ENCODE results near the gene TRAPPC11. TPM values are rescaled to one million over a fixed set of nuclear protein-coding genes. Genes with fewer than 3 reads are reported as not detected.

Gene TRAPPC11
- total RNA-seq, 1 experiment from 2014 or later, result 21.1 TPM

GRCh38 chr4:183758061-183758757 is 99.1 kb downstream of the TRAPPC11 start:
- intact Hi-C loops (cut with micrococcal nuclease; ENCODE audit: unreplicated experiment), result no loop called here
- peak; percentile 53 for TF ChIP-seq CTCF (IDR thresholded peaks at IDR 0.05)
- TF ChIP-seq REST (IDR thresholded peaks at IDR 0.05; ENCODE audit: insufficient read depth in 1 of 2, low read depth in 2 of 2, low read length in 1 of 2), result no peak
- TF ChIP-seq POLR2AphosphoS5 (IDR thresholded peaks at IDR 0.05; ENCODE audit: low read depth, low read length), result no peak
- no peak for TF ChIP-seq SIN3A (IDR thresholded peaks at IDR 0.05; ENCODE audit: borderline replicate concordance, insufficient read depth, low read depth, low read length)
- ChIA-PET POLR2A (no interaction called here), CTCF (interaction anchor here (0.7 kb wide), 1 partner anchor 8 kb away, joined by 3 read pairs; no protein-coding TSS in a partner anchor)
- BruUV-seq (replicated peaks), result no TSS peak
- DNase-seq (ENCODE audit: low read depth, low spot score) (no peak), ATAC-seq (no peak)
- Histone ChIP-seq H3K4me1 (ENCODE audit: control insufficient read depth, insufficient read depth, low read length) (no peaks in the 10 kb centered on the region; the same call in 1 of the 2 replicates), H3K9me3 (ENCODE audit: control insufficient read depth, insufficient read depth, low read depth, low read length) (no peaks in the 10 kb centered on the region), H3K36me3 (ENCODE audit: control insufficient read depth, insufficient read depth, low read length) (no peaks in the 10 kb centered on the region), H3K27me3 (ENCODE audit: control insufficient read depth, insufficient read depth, low read length) (no peaks in the 10 kb centered on the region), H3K4me3 (ENCODE audit: low read depth in 2 of 2, low read length in 2 of 2) (no peak overlapping the region), H3K27ac (ENCODE audit: low read length) (no peak overlapping the region)
- in situ Hi-C loops (cut with HindIII; ENCODE audit: low pct_unique_long_range_greater_than_20kb, low sequenced_read_pairs), result no loop called here

GRCh38 chr4:183758758-183759447 is 99.8 kb downstream of the TRAPPC11 start:
- CTCF ChIA-PET, result no interaction called here
- ATAC-seq (no peak), DNase-seq (ENCODE audit: low read depth, low spot score) (no peak)

More at GRCh38 chr4:183758758-183759447, 99.8 kb downstream of the TRAPPC11 start:
- Histone ChIP-seq H3K27me3 (ENCODE audit: control insufficient read depth, insufficient read depth, low read length) (no peaks in the 10 kb centered on the region), H3K27ac (ENCODE audit: low read length) (no peak overlapping the region), H3K36me3 (ENCODE audit: control insufficient read depth, insufficient read depth, low read length) (no peaks in the 10 kb centered on the region), H3K4me1 (ENCODE audit: control insufficient read depth, insufficient read depth, low read length) (no peaks in the 10 kb centered on the region; the same call in 1 of the 2 replicates), H3K4me3 (ENCODE audit: low read depth in 2 of 2, low read length in 2 of 2) (no peak overlapping the region), H3K9me3 (ENCODE audit: control insufficient read depth, insufficient read depth, low read depth, low read length) (no peaks in the 10 kb centered on the region)
- no TSS peak for BruUV-seq (replicated peaks)
- POLR2A ChIA-PET, result no interaction called here
- TF ChIP-seq REST (IDR thresholded peaks at IDR 0.05; ENCODE audit: insufficient read depth in 1 of 2, low read depth in 2 of 2, low read length in 1 of 2), result no peak
- TF ChIP-seq TCF7L2 (IDR thresholded peaks at IDR 0.05; ENCODE audit: low read depth, low read length), result no peak
- no peak for TF ChIP-seq CTCF (IDR thresholded peaks at IDR 0.05)
- TF ChIP-seq POLR2AphosphoS5 (IDR thresholded peaks at IDR 0.05; ENCODE audit: low read depth, low read length), result no peak
- TF ChIP-seq SIN3A (IDR thresholded peaks at IDR 0.05; ENCODE audit: borderline replicate concordance, insufficient read depth, low read depth, low read length), result no peak
- in situ Hi-C loops (cut with HindIII; ENCODE audit: low pct_unique_long_range_greater_than_20kb, low sequenced_read_pairs), result no loop called here
- intact Hi-C loops (cut with micrococcal nuclease; ENCODE audit: unreplicated experiment), result no loop called here

All from Panc1 (cell line).